WTC11 (cell line): ENCODE measurements around the gene DDX20. TPM values are rescaled to one million over a fixed set of nuclear protein-coding genes. Genes with fewer than 3 reads are reported as not detected.

Source experiments
- ATAC-seq: fragments of 200-7000 bp; cut with Tn5 transposase; 2 replicates; pipeline ENCODE4 v1.10.0; 2021; ENCODE audit warnings: mild to moderate bottlenecking, moderate library complexity
- CTCF ChIA-PET: fragments of 300-600 bp; sonication (Branson Sonifier 250); formaldehyde crosslinking; loops from one replicate; lab custom pipeline; 2021; ENCODE audit warnings: antibody characterized with exemption; lab: Charles Lee
- POLR2A ChIA-PET: fragments of 350-600 bp; sonication (Branson Sonifier 250); formaldehyde crosslinking; loops from one replicate; lab custom pipeline; 2021; ENCODE audit warnings: antibody characterized with exemption; lab: Charles Lee
- DNase-seq: peaks from one replicate; pipeline ENCODE4 v3.0.0; 2021; ENCODE audit warnings: low spot score
- H3K27ac Mint-ChIP-seq: 2 replicates; pipeline ENCODE4 v1.8.0; 2021; ENCODE audit warnings: mixed read lengths
- H3K27me3 Mint-ChIP-seq: 2 replicates; pipeline ENCODE4 v1.8.0; 2021; ENCODE audit warnings: low read depth, mild to moderate bottlenecking, moderate library complexity, mixed read lengths
- H3K36me3 Mint-ChIP-seq: 2 replicates; pipeline ENCODE4 v1.8.0; 2021; ENCODE audit warnings: mixed read lengths
- H3K4me1 Mint-ChIP-seq: 2 replicates; pipeline ENCODE4 v1.8.0; 2022; ENCODE audit warnings: mixed read lengths
- H3K4me3 Mint-ChIP-seq: 2 replicates; pipeline ENCODE4 v1.8.0; 2021; ENCODE audit warnings: mild to moderate bottlenecking, moderate library complexity, mixed read lengths
- H3K9me3 Mint-ChIP-seq: 2 replicates; pipeline ENCODE4 v1.8.0; 2021; ENCODE audit warnings: mixed read lengths
- ELF4 ChIP-seq: sonication (generic); formaldehyde crosslinking; IDR thresholded peaks from 2 replicates; pipeline ENCODE4 v1.8.1; 2022; ENCODE audit warnings: low read depth, mild to moderate bottlenecking, moderate library complexity, missing genetic modification reagents
- FOXJ3 ChIP-seq: sonication (generic); formaldehyde crosslinking; IDR thresholded peaks from 2 replicates; pipeline ENCODE4 v1.9.0; 2021; ENCODE audit warnings: missing genetic modification reagents, mild to moderate bottlenecking, borderline replicate concordance
- HMGA2 ChIP-seq: fragments of 250-450 bp; sonication (Bioruptor Pico); IDR thresholded peaks from 2 replicates; pipeline ENCODE4 v1.4.0; 2021; ENCODE audit warnings: mild to moderate bottlenecking, moderate library complexity
- JUN ChIP-seq: sonication (generic); formaldehyde crosslinking; IDR thresholded peaks from 2 replicates; pipeline ENCODE4 v1.8.0; 2023; ENCODE audit warnings: mild to moderate bottlenecking, missing genetic modification reagents
- MYBL2 ChIP-seq: sonication (generic); formaldehyde crosslinking; IDR thresholded peaks from 2 replicates; pipeline ENCODE4 v1.8.1; 2023; ENCODE audit warnings: mild to moderate bottlenecking, moderate library complexity, missing genetic modification reagents
- NR1H2 ChIP-seq: sonication (generic); formaldehyde crosslinking; IDR thresholded peaks from 2 replicates; pipeline ENCODE4 v1.9.0; 2021; ENCODE audit warnings: mild to moderate bottlenecking, moderate library complexity, missing genetic modification reagents
- TEAD4 ChIP-seq: sonication (generic); formaldehyde crosslinking; IDR thresholded peaks from 2 replicates; pipeline ENCODE4 v1.8.0; 2022; ENCODE audit warnings: mild to moderate bottlenecking, missing genetic modification reagents
- ZNF396 ChIP-seq: fragments of 250-450 bp; sonication (Bioruptor Pico); IDR thresholded peaks from 2 replicates; pipeline ENCODE4 v1.8.0; 2021; ENCODE audit warnings: mild to moderate bottlenecking, moderate library complexity, borderline replicate concordance
- ZNF512 ChIP-seq: sonication (generic); formaldehyde crosslinking; IDR thresholded peaks from 2 replicates; pipeline ENCODE4 v1.8.1; 2022; ENCODE audit warnings: missing genetic modification reagents, borderline replicate concordance
- ZNF532 ChIP-seq: fragments of 250-450 bp; sonication (Bioruptor Pico); IDR thresholded peaks from 2 replicates; pipeline ENCODE4 v1.9.0; 2021; ENCODE audit warnings: mild to moderate bottlenecking, borderline replicate concordance
- ZNF671 ChIP-seq: fragments of 250-450 bp; sonication (Bioruptor Pico); IDR thresholded peaks from 2 replicates; pipeline ENCODE4 v1.8.0; 2021; ENCODE audit warnings: mild to moderate bottlenecking
- total RNA-seq: library from RNA; stranded (reverse); gene quantifications from 3 replicates; pipeline ENCODE4 v1.2.3, GENCODE V29; 2021
- TF ChIP-seq, protein P1 (sequence below): sonication (generic); formaldehyde crosslinking; IDR thresholded peaks from 2 replicates; pipeline ENCODE4 v1.8.1; 2022; ENCODE audit warnings: low read depth, mild to moderate bottlenecking, moderate library complexity, missing genetic modification reagents, borderline replicate concordance

DDX20 gene
- total RNA-seq, 1 experiment from 2014 or later, result 19.3 TPM

DNA sequence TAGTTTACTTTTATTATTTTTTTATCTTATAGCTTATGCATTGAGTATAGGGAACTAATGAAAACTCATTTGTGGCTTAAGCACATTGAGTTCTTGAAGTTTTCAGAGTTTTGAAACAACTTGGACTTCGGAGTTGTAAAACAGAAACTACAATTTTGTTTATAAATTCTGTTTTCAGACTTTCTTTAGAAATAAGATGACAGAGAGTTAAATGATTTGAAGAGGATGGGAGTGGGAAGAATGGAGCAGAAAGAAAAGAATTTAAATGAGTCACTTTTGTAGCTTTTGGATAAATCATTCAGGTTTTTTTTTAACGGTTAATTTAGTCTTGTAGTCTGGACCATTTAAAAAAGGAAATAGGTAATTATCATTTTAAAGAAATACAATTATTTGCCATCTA lies 48.8 kb upstream of the DDX20 start (continued):
- TF ChIP-seq, protein P1, sequence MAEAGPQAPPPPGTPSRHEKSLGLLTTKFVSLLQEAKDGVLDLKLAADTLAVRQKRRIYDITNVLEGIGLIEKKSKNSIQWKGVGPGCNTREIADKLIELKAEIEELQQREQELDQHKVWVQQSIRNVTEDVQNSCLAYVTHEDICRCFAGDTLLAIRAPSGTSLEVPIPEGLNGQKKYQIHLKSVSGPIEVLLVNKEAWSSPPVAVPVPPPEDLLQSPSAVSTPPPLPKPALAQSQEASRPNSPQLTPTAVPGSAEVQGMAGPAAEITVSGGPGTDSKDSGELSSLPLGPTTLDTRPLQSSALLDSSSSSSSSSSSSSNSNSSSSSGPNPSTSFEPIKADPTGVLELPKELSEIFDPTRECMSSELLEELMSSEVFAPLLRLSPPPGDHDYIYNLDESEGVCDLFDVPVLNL (CRISPR knock-in tag), result no peak
- TF ChIP-seq FOXJ3 (CRISPR knock-in tag) (no peak), MYBL2 (CRISPR knock-in tag) (no peak), ZNF532 (no peak), ZNF512 (CRISPR knock-in tag) (no peak), ZNF396 (CRISPR knock-in tag) (no peak), ZNF671 (CRISPR knock-in tag) (no peak)

DNA sequence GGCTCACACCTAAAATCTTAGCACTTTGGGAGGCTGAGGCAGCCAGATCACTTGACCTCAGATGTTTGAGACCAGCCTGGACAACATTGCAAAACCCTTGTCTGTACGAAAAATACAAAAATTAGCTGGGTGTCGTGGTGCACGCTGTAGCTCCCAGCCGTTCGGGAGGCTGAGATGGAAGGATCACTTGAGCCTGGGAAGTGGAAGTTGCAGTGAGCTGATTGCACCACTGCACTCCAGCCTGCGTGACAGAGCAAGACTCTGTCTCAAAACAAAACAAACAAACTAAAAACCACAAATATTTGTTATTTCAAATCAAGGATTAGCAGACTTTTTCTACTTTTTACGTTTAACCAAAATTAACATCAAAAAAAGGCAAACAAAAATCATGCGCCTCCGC lies 47.8 kb upstream of the DDX20 start:
- no peaks in the 10 kb centered on the region for H3K9me3 Mint-ChIP-seq
- H3K27ac Mint-ChIP-seq, result no peak overlapping the region; the same call in 1 of the 2 replicates
- ATAC-seq (no peak), DNase-seq (no peak)
- CTCF ChIA-PET, result interaction anchor here (0.9 kb wide), 1 partner anchor 199 kb away, joined by 3 read pairs; no protein-coding TSS in a partner anchor
- no peak for TF ChIP-seq NR1H2 (CRISPR knock-in tag)
- H3K36me3 Mint-ChIP-seq, result peaks cover 14% of the 10 kb centered on the region
- no peaks in the 10 kb centered on the region for H3K4me1 Mint-ChIP-seq
- POLR2A ChIA-PET, result no interaction called here
- H3K27me3 Mint-ChIP-seq, result no peaks in the 10 kb centered on the region
- no peak overlapping the region for H3K4me3 Mint-ChIP-seq

GRCh38 chr1:111709986-111710385 lies 45.7 kb upstream of the DDX20 start:
- no peaks in the 10 kb centered on the region for H3K27me3 Mint-ChIP-seq
- no peak for DNase-seq
- no peak overlapping the region for H3K4me3 Mint-ChIP-seq
- ChIA-PET CTCF (interaction anchor here (2.6 kb wide), 1 partner anchor 202 kb away, joined by 15 read pairs; no protein-coding TSS in a partner anchor), POLR2A (no interaction called here)
- no peak overlapping the region for H3K27ac Mint-ChIP-seq
- H3K36me3 Mint-ChIP-seq, result peaks cover 8% of the 10 kb centered on the region
- no peaks in the 10 kb centered on the region for H3K4me1 Mint-ChIP-seq
- TF ChIP-seq HMGA2, result no peak
- ATAC-seq, result no peak
- no peaks in the 10 kb centered on the region for H3K9me3 Mint-ChIP-seq

- Mint-ChIP-seq H3K27ac (no peak overlapping the region), H3K4me3 (no peak overlapping the region), H3K9me3 (no peaks in the 10 kb centered on the region), H3K4me1 (peaks cover 19% of the 10 kb centered on the region), H3K27me3 (no peaks in the 10 kb centered on the region), H3K36me3 (no peaks in the 10 kb centered on the region)
- no peak for TF ChIP-seq JUN (CRISPR knock-in tag)
- no peak for TF ChIP-seq ELF4 (CRISPR knock-in tag)
- TF ChIP-seq TEAD4, result no peak
- no peak for ATAC-seq
- POLR2A ChIA-PET, result no interaction called here
- no peak for DNase-seq
- CTCF ChIA-PET, result interaction anchor here (0.6 to 4.7 kb wide), 12 partner anchors 8 to 208 kb away, joined by 3 to 77 read pairs (median 9); partner anchors contain the start of genes DDX20 and INKA2
Observed at GRCh38 chr1:111716333-111716732, 39.4 kb upstream of the DDX20 start.
